NCI-H2227 treated with DMSO at 0.1 percent for 48 hours (cell line): ENCODE measurements around the gene NFKBIB.
"Not testable (repeated sequence)": the region's sequence is repeated elsewhere in the genome, so short reads cannot be mapped to it uniquely, and the experiment has no call there.

Experiments
- DNase-seq: peaks from one replicate; lab custom pipeline; 2025; lab: John Stamatoyannopoulos, UW

The NFKBIB gene, protein sequence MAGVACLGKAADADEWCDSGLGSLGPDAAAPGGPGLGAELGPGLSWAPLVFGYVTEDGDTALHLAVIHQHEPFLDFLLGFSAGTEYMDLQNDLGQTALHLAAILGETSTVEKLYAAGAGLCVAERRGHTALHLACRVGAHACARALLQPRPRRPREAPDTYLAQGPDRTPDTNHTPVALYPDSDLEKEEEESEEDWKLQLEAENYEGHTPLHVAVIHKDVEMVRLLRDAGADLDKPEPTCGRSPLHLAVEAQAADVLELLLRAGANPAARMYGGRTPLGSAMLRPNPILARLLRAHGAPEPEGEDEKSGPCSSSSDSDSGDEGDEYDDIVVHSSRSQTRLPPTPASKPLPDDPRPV

GRCh38 chr19:38899447-38900201, at the start of gene NFKBIB, which contains the start of gene SIRT2:
Gene NFKBIB, plus strand, starts transcription at chr19:38899969. Its CDS starts 64 bp downstream, at chr19:38900033.
Gene SIRT2, minus strand, starts transcription at chr19:38899618. Its CDS starts 97 bp downstream, at chr19:38899521.
- DNase-seq = peak; percentile 100

DNA sequence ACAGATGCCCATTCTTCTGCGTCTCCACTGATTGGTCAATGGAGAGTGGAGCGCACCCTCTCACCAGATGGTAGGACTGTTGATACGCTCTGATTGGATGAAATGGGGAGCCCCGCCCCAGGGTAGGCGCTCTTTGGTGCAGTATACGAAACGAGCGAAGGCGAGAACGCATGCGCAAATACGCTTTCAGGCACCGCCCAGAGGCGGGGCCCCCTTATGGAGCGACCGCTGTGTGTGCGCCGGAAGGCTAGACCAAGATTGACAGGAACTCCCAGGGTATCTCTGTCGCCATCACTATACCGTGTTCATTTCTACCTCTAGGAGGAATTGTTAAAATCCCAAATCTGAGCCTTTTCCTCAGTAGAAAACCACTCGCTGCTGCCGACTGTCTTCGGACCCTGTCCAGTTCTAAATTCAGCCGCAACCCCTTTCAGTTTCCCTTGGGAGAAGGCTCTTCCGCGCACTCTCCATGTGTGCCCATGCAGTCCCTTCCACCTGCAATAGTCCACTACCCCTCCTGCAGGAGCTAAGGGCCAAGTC, 49.3 kb upstream of the NFKBIB start:
- no peak for DNase-seq

DNA sequence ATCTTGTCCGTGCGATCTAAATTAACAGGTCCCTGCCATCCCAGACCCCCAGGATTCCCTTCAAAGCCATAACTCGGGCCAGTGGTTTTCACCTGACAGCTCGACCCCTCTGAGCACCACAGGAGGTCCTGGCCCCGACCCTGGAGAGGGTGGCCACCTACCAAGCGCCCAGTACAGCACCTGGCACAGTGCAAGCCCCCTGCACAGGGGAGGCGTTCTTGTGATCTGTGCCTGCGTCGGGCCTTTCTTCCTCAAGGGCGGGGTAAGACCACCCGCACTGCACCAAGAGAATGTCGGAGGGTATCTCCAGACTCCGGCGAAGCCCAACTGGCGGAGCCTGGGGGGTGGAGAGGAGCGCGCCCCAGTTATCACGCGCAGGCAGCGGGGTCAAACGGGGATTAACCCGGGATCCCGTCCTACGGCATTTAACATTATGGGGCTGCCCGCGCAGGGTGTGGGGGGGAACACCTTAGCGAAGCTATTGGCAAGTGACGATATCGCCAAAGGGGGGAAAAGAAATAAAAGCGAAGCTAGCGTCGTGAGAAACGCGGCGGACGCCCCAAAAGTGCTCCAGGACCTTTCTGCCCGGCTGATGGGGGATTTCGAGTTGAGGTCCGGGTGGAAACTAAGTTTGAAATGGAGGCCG, 48.7 kb upstream of the NFKBIB start:
- no peak for DNase-seq

GRCh38 chr19:38851622-38852230, 48.0 kb upstream of the NFKBIB start:
- DNase-seq = peak; percentile 100

DNA sequence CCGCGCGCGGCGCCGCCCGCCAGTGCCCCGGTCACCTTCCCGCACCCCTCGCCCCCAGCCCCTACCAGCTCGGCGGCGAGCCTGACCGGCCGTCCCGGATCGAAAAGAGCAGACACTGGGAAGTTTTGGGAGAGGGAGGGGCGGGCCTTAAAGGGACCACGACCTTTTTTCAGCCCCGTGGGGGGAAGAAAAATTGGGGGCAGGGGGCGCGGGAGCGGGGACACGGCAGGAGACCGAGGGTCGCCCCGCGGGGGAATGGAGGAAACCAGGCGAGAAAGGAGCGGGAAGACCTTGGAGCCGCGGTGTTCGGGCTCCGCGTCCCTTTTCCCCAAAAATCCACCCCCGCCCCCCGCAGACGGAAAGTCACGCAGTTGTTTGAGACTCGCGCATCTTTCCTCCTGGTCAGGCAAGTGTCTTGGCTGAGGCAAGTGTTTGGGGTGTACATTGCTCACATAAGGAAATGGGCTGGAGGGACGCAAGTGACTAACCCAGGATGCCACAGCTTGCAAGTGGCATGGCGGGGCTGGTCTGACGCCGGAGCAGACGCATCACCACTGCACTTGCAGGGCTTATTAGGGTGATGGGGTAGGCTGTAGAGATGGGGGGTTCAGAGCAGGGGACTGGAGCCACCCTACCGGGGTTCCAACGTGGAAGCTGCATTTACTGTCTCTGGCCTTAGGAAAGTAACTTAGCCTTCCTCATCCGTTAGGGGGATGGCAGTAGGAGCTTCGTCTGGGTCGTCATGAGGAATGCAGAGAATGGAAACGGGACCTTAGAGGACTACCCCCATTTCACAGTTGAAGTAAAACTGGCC, 47.3 kb upstream of the NFKBIB start:
- DNase-seq = peak; percentile 86

DNA sequence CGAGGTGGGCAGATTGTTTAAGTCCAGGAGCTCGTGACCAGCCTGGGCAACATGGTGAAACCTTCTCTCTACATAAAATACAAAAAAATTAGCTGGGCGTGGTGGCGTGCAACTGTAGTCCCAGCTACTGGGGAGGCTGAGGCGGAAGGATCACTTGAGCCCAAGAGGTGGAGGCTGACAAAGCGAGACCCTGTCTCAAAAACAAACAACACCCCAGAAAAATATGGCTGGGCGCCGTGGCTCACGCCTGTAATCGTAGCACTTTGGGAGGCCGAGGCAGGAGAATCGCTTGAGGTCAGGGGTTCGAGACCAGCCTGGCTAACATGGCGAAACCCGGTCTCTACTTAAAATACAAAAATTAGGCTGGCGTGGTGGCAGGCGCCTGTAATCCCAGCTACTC, 46.6 kb upstream of the NFKBIB start:
- DNase-seq = no peak

DNA sequence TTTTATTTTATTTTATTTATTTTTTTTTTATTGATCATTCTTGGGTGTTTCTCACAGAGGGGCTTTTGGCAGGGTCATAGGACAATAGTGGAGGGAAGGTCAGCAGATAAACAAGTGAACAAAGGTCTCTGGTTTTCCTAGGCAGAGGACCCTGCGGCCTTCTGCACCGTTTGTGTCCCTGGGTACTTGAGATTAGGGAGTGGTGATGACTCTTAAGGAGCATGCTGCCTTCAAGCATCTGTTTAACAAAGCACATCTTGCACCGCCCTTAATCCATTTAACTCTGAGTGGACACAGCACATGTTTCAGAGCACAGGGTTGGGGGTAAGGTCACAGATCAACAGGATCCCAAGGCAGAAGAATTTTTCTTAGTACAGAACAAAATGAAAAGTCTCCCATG, 44.8 kb upstream of the NFKBIB start:
- not testable (repeated sequence) for DNase-seq

DNA sequence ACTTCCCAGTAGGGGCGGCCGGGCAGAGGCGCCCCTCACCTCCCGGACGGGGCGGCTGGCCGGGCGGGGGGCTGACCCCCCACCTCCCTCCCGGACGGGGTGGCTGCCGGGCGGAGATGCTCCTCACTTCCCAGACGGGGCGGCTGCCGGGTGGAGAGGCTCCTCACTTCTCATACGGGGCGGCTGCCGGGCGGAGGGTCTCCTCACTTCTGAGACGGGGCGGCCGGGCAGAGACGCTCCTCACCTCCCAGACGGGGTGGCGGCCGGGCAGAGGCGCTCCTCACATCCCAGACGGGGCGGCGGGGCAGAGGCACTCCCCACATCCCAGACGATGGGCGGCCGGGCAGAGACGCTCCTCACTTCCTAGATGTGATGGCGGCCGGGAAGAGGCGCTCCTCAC, 44.0 kb upstream of the NFKBIB start:
- DNase-seq = not testable (repeated sequence)

DNA sequence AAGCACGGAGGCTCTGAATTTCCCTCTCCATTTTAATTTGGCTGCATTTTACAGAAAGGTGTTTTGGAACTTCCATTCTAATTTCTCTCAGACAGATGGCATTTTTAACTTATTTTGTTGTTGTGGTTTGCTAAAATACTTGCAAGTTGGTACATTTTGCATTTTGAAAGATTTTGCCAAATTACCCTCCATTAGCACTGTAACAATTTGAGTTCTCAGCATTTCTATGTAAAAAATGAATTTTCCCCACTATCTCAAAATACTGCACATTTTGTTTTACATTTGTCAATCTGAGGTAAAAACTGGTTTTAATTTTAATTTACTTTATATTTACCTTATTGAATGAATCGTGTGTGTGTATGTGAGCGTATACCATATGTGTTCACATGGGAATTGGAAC, 43.0 kb upstream of the NFKBIB start:
- DNase-seq = no peak

DNA sequence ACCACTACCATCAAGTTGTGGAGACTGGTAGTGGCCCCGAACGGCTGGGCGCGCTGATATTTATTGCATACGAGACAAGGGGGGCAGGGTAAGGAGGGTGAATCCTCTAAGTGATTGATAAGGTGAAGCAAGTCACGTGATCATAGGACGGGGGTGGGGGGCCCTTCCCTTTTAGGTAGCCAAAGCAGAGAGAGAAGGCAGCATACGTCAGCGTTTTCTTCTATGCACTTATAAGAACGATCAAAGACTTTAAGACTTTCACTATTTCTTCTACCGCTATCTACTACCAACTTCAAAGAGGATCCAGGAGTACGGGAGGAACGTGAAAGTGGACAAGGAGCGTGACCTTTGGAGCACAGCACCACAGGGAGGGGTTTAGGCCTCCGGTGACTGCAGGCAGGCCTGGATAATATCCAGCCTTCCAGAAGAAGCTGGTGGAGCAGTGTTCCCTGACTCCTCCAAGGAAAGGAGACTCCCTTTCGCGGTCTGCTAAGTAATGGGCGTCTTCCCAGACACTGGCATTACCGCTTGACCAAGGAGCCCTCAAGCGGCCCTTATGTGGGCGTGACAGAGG, 40.1 kb upstream of the NFKBIB start:
- DNase-seq = not testable (repeated sequence)

GRCh38 chr19:38861368-38861767, 38.4 kb upstream of the NFKBIB start:
- DNase-seq = no peak

- DNase-seq = peak; percentile 96
These were observed 37.3 kb upstream of the NFKBIB start for GRCh38 chr19:38862321-38863059.

DNA sequence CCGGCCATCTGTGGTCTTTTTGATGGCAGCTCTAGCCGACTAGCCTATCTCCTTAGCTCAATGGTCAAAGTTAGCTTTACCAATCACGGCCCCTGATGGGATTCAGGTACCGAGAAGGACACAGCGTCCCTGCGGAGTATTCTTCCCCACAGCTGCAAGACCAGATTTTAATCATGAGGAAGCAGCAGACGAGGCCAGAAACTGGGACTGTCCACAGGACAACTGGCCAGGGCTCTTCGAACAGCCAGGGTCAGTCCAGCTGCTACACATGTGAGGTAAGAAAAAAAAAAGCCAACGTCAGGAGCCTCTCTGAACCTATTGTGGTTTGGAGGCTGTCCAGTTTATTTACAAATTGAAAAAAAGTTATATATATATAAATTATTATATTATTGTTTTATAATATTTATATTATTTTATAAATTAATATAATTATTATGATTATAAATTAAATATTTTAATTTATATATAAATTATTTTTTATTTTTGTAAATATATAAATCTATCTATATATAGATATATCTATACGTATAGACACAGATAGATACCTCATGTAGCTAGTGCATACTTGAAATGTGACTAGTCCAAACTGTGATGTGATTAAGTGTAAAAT, 32.5 kb upstream of the NFKBIB start:
- no peak for DNase-seq

GRCh38 chr19:38868551-38868950, 31.2 kb upstream of the NFKBIB start:
- DNase-seq = no peak

- DNase-seq = no peak
These were observed 30.5 kb upstream of the NFKBIB start for GRCh38 chr19:38869160-38869835.

- DNase-seq = no peak
These were observed 29.7 kb upstream of the NFKBIB start for GRCh38 chr19:38869836-38870607.

- no peak for DNase-seq
These were observed 29.2 kb upstream of the NFKBIB start for GRCh38 chr19:38870612-38871011.

- DNase-seq = not testable (repeated sequence)
These were observed 26.4 kb upstream of the NFKBIB start for GRCh38 chr19:38873400-38873799.
